Astrocyte (in vitro differentiated cells and primary cell): ENCODE data around the gene MALL. TPM values are rescaled to one million over a fixed set of nuclear protein-coding genes. Genes with fewer than 3 reads are reported as not detected.
"Not testable (repeated sequence)": the region's sequence is repeated elsewhere in the genome, so short reads cannot be mapped to it uniquely, and the experiment has no call there.

Experiments
- DNase-seq: peaks from one replicate; pipeline ENCODE4 v3.0.0-alpha.2; 2010; ENCODE audit warnings: low read depth
- FAIRE-seq: peaks from 2 replicates; lab custom pipeline; 2011; peaks lifted over from hg19 to GRCh38; lab: Jason Lieb, UNC
- H2AFZ ChIP-seq: 2 replicates; pipeline ENCODE4 v1.6.0; 2012; ENCODE audit warnings: low read depth, low read length, inconsistent platforms
- H3K27ac ChIP-seq: 2 replicates; pipeline ENCODE4 v1.5.1; 2011; ENCODE audit warnings: low read depth, low read length, inconsistent platforms
- H3K27me3 ChIP-seq: 2 replicates; pipeline ENCODE4 v1.6.0; 2011; ENCODE audit warnings: low read length, inconsistent platforms; ENCODE audit not compliant: insufficient read depth
- H3K36me3 ChIP-seq: 2 replicates; pipeline ENCODE4 v1.5.1; 2011; ENCODE audit warnings: low read length, inconsistent platforms; ENCODE audit not compliant: insufficient read depth
- H3K4me1 ChIP-seq: 2 replicates; pipeline ENCODE4 v1.5.1; 2011; ENCODE audit warnings: low read length, inconsistent platforms; ENCODE audit not compliant: insufficient read depth
- H3K4me2 ChIP-seq: 2 replicates; pipeline ENCODE4 v1.6.0; 2012; ENCODE audit warnings: low read length, inconsistent platforms
- H3K4me3 ChIP-seq: 2 replicates; pipeline ENCODE4 v1.5.1; 2011; ENCODE audit warnings: low read depth, mild to moderate bottlenecking, low read length, inconsistent platforms; ENCODE audit not compliant: insufficient read depth
- H3K79me2 ChIP-seq: 2 replicates; pipeline ENCODE4 v1.6.0; 2012; ENCODE audit warnings: mild to moderate bottlenecking, low read length, inconsistent platforms; ENCODE audit not compliant: insufficient read depth
- H3K9ac ChIP-seq: 2 replicates; pipeline ENCODE4 v1.6.0; 2012; ENCODE audit warnings: mild to moderate bottlenecking, low read length, inconsistent platforms
- H3K9me3 ChIP-seq: 2 replicates; pipeline ENCODE4 v1.5.1; 2012; ENCODE audit warnings: low read depth, mild to moderate bottlenecking, low read length, inconsistent platforms; ENCODE audit not compliant: insufficient read depth
- H4K20me1 ChIP-seq: 2 replicates; pipeline ENCODE4 v1.6.0; 2012; ENCODE audit warnings: low read length, inconsistent platforms; ENCODE audit not compliant: insufficient read depth
- H3K27ac Mint-ChIP-seq: one replicate; pipeline ENCODE4 v1.8.0; 2021; ENCODE audit warnings: mild to moderate bottlenecking, mixed read lengths; ENCODE audit not compliant: unreplicated experiment
- H3K27me3 Mint-ChIP-seq: one replicate; pipeline ENCODE4 v1.8.0; 2021; ENCODE audit warnings: low read depth, mixed read lengths; ENCODE audit not compliant: unreplicated experiment
- H3K36me3 Mint-ChIP-seq: one replicate; pipeline ENCODE4 v1.8.0; 2021; ENCODE audit warnings: low read depth, mixed read lengths; ENCODE audit not compliant: unreplicated experiment
- H3K4me1 Mint-ChIP-seq: one replicate; pipeline ENCODE4 v1.8.0; 2021; ENCODE audit warnings: low read depth, mixed read lengths; ENCODE audit not compliant: unreplicated experiment
- H3K4me3 Mint-ChIP-seq: one replicate; pipeline ENCODE4 v1.8.0; 2021; ENCODE audit warnings: mild to moderate bottlenecking, moderate library complexity, mixed read lengths; ENCODE audit not compliant: unreplicated experiment
- H3K9me3 Mint-ChIP-seq: one replicate; pipeline ENCODE4 v1.8.0; 2021; ENCODE audit warnings: mild to moderate bottlenecking, mixed read lengths; ENCODE audit not compliant: unreplicated experiment
- CTCF ChIP-seq: IDR thresholded peaks from 2 replicates; pipeline ENCODE4 v1.5.1; 2011; ENCODE audit warnings: low read depth, mild to moderate bottlenecking, inconsistent platforms, low read length, moderate library complexity; ENCODE audit not compliant: insufficient read depth
- EZH2 ChIP-seq: IDR thresholded peaks from 2 replicates; pipeline ENCODE4 v1.6.1; 2012; ENCODE audit warnings: mild to moderate bottlenecking, low read length, inconsistent platforms; ENCODE audit not compliant: insufficient read depth
- total RNA-seq: library from RNA; stranded (reverse); gene quantifications from 2 replicates; pipeline ENCODE4 v1.2.1, GENCODE V29; 2021

The MALL gene
- total RNA-seq, 1 donor from 2014 or later, result 0.36 TPM

GRCh38 chr2:110097506-110098220, 18.0 kb downstream of the MALL start:
- H3K4me3 Mint-ChIP-seq, result no peak overlapping the region
- Histone ChIP-seq H3K9me3 (no peaks in the 10 kb centered on the region), H4K20me1 (no peaks in the 10 kb centered on the region), H3K27ac (no peak overlapping the region), H3K9ac (no peak overlapping the region), H3K36me3 (no peaks in the 10 kb centered on the region), H3K4me2 (no peak overlapping the region), H3K27me3 (no peaks in the 10 kb centered on the region), H2AFZ (no peak overlapping the region), H3K4me3 (no peak overlapping the region), H3K79me2 (peaks cover 3% of the 10 kb centered on the region), H3K4me1 (peaks cover 24% of the 10 kb centered on the region)
- H3K4me1 Mint-ChIP-seq, result peaks cover 27% of the 10 kb centered on the region
- peaks cover 2% of the 10 kb centered on the region for H3K27me3 Mint-ChIP-seq
- TF ChIP-seq EZH2, result no peak
- TF ChIP-seq CTCF, result no peak
- H3K9me3 Mint-ChIP-seq, result no peaks in the 10 kb centered on the region
- H3K27ac Mint-ChIP-seq, result peak overlapping the region; percentile 62
- no peaks in the 10 kb centered on the region for H3K36me3 Mint-ChIP-seq
- no peak for FAIRE-seq
- DNase-seq, result no peak

- Histone ChIP-seq H3K4me1 (peaks cover 11% of the 10 kb centered on the region), H3K4me3 (no peak overlapping the region), H3K79me2 (peaks cover 3% of the 10 kb centered on the region), H3K27ac (no peak overlapping the region), H3K9me3 (no peaks in the 10 kb centered on the region), H2AFZ (no peak overlapping the region), H3K4me2 (no peak overlapping the region), H3K36me3 (no peaks in the 10 kb centered on the region), H4K20me1 (no peaks in the 10 kb centered on the region), H3K27me3 (no peaks in the 10 kb centered on the region), H3K9ac (no peak overlapping the region)
- Mint-ChIP-seq H3K4me1 (peaks cover 12% of the 10 kb centered on the region), H3K9me3 (no peaks in the 10 kb centered on the region), H3K36me3 (no peaks in the 10 kb centered on the region), H3K4me3 (no peak overlapping the region), H3K27me3 (peaks cover 2% of the 10 kb centered on the region), H3K27ac (no peak overlapping the region)
- no peak for TF ChIP-seq CTCF
- TF ChIP-seq EZH2, result no peak
- FAIRE-seq, result no peak
- DNase-seq, result no peak
These were observed 19.5 kb downstream of the MALL start for GRCh38 chr2:110095994-110096633.

GRCh38 chr2:110094884-110095534, 20.6 kb downstream of the MALL start:
- H3K27me3 Mint-ChIP-seq, H3K79me2 ChIP-seq, H3K36me3 Mint-ChIP-seq, H3K9me3 Mint-ChIP-seq, H4K20me1 ChIP-seq, DNase-seq, H3K27ac Mint-ChIP-seq, H3K4me1 ChIP-seq, H3K4me1 Mint-ChIP-seq, H3K4me3 ChIP-seq, H2AFZ ChIP-seq, H3K36me3 ChIP-seq, H3K27me3 ChIP-seq, H3K27ac ChIP-seq, H3K9ac ChIP-seq, FAIRE-seq, H3K9me3 ChIP-seq, H3K4me3 Mint-ChIP-seq, H3K4me2 ChIP-seq: not testable (repeated sequence)

GRCh38 chr2:110093924-110094323, 21.7 kb downstream of the MALL start:
- not testable (repeated sequence) for H3K9me3 ChIP-seq, H3K36me3 ChIP-seq, H3K4me1 ChIP-seq, H3K4me3 ChIP-seq, H3K27me3 ChIP-seq, H3K4me3 Mint-ChIP-seq, H3K9ac ChIP-seq, H4K20me1 ChIP-seq, FAIRE-seq, H2AFZ ChIP-seq, DNase-seq, H3K4me2 ChIP-seq, H3K27ac Mint-ChIP-seq, H3K79me2 ChIP-seq, H3K27ac ChIP-seq, H3K9me3 Mint-ChIP-seq, H3K36me3 Mint-ChIP-seq, H3K27me3 Mint-ChIP-seq, H3K4me1 Mint-ChIP-seq
